K562 (cell line): ENCODE measurements around the gene ZNF865. TPM values are rescaled to one million over a fixed set of nuclear protein-coding genes. Genes with fewer than 3 reads are reported as not detected.

Source experiments
- FOXM1 ChIP-seq, 2 experiments: fragments of 450-650 bp in 1 of 2; sonication (generic) in 1 of 2; formaldehyde crosslinking in 1 of 2; IDR thresholded peaks; 2 replicates each; pipeline versions ENCODE4 v1.6.1 to v1.9.0; 2017 to 2022; ENCODE audit warnings: low read depth in 2 of 2, mild to moderate bottlenecking in 2 of 2, missing genetic modification reagents in 1 of 2, moderate library complexity in 1 of 2
- RBFOX2 ChIP-seq: fragments of 200-400 bp; formaldehyde crosslinking; IDR thresholded peaks from 2 replicates; pipeline ENCODE4 v1.6.1; 2017; ENCODE audit warnings: low read depth, mild to moderate bottlenecking, low read length, moderate library complexity
- polyA plus RNA-seq, 8 experiments: library from polyadenylated mRNA; depleted of rRNA in 4 of 8; stranded (reverse) in 5 of 8; unstranded in 3 of 8; fragments of >200 nt; fragmentation: Nextera tagmentation in 2 of 8; fragmentation: Illumina TruSeq in 1 of 8; extraction: Ambion mirVana in 2 of 8; extraction: Trizol in 1 of 8; gene quantifications; 2 replicates each; pipeline versions ENCODE4 v1.2.1 to v1.2.3, GENCODE V29; 2011 to 2014; ENCODE audit warnings: inconsistent platforms in 1 of 8, missing spikeins in 1 of 8
- total RNA-seq, 7 experiments: library from RNA; depleted of rRNA in 6 of 7; stranded (reverse); fragments of >200 nt in 6 of 7; fragmentation: Illumina TruSeq in 2 of 7; extraction: Trizol in 2 of 7; gene quantifications; 2 replicates each; pipeline versions ENCODE4 v1.2.1 to v1.2.3, GENCODE V29; 2011 to 2021; ENCODE audit warnings: low replicate concordance in 1 of 7
- TF ChIP-seq, protein P1 (sequence below), 2 experiments: fragments of 450-650 bp; IDR thresholded peaks; 2 replicates each; pipeline ENCODE4 v1.6.1; 2018; ENCODE audit warnings: mild to moderate bottlenecking in 2 of 2, low read depth in 1 of 2; ENCODE audit not compliant: partially characterized antibody in 2 of 2
- TF ChIP-seq, protein P2 (sequence below): fragments of 450-650 bp; formaldehyde crosslinking; IDR thresholded peaks from 2 replicates; pipeline ENCODE4 v1.4.0; 2020; ENCODE audit warnings: mild to moderate bottlenecking
- TF ChIP-seq, protein P3 (sequence below): sonication (generic); formaldehyde crosslinking; IDR thresholded peaks from 2 replicates; pipeline ENCODE4 v1.8.1; 2022; ENCODE audit warnings: missing genetic modification reagents
- TF ChIP-seq, protein P4 (sequence below): fragments of 450-650 bp; formaldehyde crosslinking; IDR thresholded peaks from 2 replicates; pipeline ENCODE4 v1.4.0; 2022; ENCODE audit warnings: missing genetic modification characterization
- TF ChIP-seq, protein P5 (sequence below): fragments of 250-450 bp; sonication (Bioruptor Pico); IDR thresholded peaks from 2 replicates; pipeline ENCODE4 v1.8.0; 2021; ENCODE audit warnings: borderline replicate concordance, mild to moderate bottlenecking, moderate library complexity; ENCODE audit not compliant: poor library complexity, severe bottlenecking

Gene ZNF865
- total and polyA plus RNA-seq, 9 of the 15 experiments (the other 6 are each of a cell fraction or from before 2014, with no cell fraction given), result 0.40 to 18.8 (median 1.6) TPM; not detected in 2

DNA sequence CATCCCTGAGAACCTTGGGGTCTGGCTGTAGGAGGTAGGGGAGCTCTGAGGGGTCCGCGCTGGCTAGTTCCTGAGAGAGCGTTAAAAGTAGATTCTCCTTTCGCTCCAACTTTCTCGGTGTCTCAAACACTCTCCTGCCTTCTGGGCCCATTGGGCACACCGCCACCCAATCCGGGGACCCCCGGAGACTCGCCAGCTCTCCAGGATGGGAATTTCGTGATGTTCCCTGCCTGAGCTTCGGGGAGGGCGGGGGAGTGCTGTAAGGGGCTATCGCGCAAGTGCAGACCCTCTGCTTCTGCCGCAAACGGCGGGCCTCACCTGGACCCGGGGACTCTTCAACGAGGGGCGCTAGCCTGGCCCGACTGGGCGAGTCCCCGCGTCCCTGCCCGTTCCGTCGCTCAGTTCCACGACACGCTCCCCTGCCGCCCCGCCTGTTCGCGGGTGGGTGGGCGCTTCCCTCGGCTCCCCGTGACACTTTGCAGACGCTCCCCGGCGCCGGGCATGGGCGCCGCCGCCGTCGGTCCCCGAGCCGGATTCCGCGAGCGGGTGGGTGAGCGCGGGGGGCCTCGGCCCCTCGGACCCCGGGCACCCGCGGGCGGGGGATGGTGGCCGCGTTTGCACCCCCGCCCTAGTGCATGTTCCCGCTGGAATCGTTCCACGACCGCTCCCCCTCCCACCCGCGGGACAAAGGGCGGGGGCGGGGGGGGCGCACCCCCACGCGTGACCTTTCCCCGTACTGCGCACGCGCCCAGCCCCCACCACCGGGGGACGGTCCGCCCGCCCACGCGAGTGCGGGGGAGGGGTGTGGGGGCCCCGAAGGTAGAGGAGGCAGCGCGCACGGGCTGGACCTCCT, 42.5 kb downstream of the ZNF865 start, which contains the start of gene CCDC106 (continued):
- peak; percentile 94 for TF ChIP-seq FOXM1 (IDR thresholded peaks at IDR 0.05; ENCODE audit: low read depth)
- no peak for TF ChIP-seq FOXM1 (CRISPR knock-in tag; IDR thresholded peaks at IDR 0.05; ENCODE audit: low read depth)
- peak; percentile 71 for TF ChIP-seq RBFOX2
- TF ChIP-seq, protein P1, sequence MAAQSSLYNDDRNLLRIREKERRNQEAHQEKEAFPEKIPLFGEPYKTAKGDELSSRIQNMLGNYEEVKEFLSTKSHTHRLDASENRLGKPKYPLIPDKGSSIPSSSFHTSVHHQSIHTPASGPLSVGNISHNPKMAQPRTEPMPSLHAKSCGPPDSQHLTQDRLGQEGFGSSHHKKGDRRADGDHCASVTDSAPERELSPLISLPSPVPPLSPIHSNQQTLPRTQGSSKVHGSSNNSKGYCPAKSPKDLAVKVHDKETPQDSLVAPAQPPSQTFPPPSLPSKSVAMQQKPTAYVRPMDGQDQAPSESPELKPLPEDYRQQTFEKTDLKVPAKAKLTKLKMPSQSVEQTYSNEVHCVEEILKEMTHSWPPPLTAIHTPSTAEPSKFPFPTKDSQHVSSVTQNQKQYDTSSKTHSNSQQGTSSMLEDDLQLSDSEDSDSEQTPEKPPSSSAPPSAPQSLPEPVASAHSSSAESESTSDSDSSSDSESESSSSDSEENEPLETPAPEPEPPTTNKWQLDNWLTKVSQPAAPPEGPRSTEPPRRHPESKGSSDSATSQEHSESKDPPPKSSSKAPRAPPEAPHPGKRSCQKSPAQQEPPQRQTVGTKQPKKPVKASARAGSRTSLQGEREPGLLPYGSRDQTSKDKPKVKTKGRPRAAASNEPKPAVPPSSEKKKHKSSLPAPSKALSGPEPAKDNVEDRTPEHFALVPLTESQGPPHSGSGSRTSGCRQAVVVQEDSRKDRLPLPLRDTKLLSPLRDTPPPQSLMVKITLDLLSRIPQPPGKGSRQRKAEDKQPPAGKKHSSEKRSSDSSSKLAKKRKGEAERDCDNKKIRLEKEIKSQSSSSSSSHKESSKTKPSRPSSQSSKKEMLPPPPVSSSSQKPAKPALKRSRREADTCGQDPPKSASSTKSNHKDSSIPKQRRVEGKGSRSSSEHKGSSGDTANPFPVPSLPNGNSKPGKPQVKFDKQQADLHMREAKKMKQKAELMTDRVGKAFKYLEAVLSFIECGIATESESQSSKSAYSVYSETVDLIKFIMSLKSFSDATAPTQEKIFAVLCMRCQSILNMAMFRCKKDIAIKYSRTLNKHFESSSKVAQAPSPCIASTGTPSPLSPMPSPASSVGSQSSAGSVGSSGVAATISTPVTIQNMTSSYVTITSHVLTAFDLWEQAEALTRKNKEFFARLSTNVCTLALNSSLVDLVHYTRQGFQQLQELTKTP (IDR thresholded peaks at IDR 0.05; ENCODE audit: low read depth in 1 of 2, partially characterized antibody in 2 of 2), result no peak
- TF ChIP-seq, protein P2, sequence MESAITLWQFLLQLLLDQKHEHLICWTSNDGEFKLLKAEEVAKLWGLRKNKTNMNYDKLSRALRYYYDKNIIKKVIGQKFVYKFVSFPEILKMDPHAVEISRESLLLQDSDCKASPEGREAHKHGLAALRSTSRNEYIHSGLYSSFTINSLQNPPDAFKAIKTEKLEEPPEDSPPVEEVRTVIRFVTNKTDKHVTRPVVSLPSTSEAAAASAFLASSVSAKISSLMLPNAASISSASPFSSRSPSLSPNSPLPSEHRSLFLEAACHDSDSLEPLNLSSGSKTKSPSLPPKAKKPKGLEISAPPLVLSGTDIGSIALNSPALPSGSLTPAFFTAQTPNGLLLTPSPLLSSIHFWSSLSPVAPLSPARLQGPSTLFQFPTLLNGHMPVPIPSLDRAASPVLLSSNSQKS, result no peak
- TF ChIP-seq, protein P3, sequence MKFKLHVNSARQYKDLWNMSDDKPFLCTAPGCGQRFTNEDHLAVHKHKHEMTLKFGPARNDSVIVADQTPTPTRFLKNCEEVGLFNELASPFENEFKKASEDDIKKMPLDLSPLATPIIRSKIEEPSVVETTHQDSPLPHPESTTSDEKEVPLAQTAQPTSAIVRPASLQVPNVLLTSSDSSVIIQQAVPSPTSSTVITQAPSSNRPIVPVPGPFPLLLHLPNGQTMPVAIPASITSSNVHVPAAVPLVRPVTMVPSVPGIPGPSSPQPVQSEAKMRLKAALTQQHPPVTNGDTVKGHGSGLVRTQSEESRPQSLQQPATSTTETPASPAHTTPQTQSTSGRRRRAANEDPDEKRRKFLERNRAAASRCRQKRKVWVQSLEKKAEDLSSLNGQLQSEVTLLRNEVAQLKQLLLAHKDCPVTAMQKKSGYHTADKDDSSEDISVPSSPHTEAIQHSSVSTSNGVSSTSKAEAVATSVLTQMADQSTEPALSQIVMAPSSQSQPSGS (CRISPR knock-in tag), result no peak
- TF ChIP-seq, protein P4, sequence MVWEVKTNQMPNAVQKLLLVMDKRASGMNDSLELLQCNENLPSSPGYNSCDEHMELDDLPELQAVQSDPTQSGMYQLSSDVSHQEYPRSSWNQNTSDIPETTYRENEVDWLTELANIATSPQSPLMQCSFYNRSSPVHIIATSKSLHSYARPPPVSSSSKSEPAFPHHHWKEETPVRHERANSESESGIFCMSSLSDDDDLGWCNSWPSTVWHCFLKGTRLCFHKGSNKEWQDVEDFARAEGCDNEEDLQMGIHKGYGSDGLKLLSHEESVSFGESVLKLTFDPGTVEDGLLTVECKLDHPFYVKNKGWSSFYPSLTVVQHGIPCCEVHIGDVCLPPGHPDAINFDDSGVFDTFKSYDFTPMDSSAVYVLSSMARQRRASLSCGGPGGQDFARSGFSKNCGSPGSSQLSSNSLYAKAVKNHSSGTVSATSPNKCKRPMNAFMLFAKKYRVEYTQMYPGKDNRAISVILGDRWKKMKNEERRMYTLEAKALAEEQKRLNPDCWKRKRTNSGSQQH, result no peak
- TF ChIP-seq, protein P5, sequence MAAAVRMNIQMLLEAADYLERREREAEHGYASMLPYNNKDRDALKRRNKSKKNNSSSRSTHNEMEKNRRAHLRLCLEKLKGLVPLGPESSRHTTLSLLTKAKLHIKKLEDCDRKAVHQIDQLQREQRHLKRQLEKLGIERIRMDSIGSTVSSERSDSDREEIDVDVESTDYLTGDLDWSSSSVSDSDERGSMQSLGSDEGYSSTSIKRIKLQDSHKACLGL (CRISPR knock-in tag), result no peak
